GM21723 (cell line): ENCODE data around the gene ADAMTS17.
"Not testable (repeated sequence)": the region's sequence is repeated elsewhere in the genome, so short reads cannot be mapped to it uniquely, and the experiment has no call there.

Experiments
- ATAC-seq: cut with Tn5 transposase; IDR thresholded peaks from one replicate; pipeline ENCODE4 v1.9.1; 2021; ENCODE audit warnings: mild to moderate bottlenecking, moderate library complexity; ENCODE audit not compliant: unreplicated experiment

ADAMTS17 gene

GRCh38 chr15:100096248-100096600, 245.6 kb downstream of the ADAMTS17 start:
- ATAC-seq, result no peak

DNA sequence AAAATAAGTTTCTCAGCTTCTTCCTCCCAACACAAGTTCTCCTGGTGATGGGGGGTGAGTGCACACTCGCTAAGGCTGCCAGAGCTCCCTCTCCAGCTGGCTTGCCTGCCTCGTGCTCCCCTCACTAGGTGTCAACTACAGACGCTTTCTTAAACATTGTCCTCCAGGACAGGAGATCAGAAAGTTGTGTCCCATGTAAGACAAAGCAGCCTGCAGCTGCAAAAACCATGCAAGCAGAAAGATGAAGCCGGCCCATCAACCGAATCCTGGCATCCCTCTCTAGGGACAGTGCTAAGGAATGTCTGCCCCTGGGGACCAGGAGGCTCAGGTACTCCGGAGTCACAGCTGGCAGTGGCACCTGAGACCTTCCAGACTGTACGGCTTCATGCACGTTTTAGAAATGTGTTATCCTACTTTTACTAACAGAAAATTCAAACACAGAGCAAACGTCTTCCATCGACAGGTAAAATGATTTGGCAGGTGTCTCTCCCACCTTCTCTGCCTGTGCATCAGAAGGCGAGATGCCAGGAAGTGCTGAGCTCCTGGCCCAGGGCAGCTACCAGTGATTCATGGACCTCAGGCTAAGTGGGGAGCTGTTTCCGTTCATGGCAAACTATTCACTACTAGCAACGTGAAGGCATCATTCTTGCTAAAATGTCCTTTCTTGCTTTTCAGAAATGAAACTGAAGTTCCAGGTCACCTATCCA, 246.1 kb downstream of the ADAMTS17 start:
- no peak for ATAC-seq

DNA sequence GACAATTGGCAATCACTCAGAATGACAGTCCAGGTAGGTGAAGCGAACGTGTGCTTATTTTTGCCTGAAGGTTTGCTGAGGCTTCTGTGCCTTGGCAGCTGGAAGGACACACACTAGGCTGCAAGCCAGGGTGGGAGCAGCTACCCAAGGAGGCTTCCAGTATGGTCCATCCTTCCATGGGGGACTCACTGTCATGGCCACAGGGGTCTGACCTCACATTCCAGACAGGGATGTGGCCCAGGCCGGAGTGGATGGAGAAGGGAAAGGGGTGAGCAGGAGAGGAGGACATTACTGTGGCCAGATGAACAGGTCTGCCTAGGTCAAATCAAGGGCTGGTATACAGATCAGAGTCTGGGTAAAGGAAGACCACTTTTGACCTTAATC, 247.7 kb downstream of the ADAMTS17 start:
- ATAC-seq, result no peak

GRCh38 chr15:100093211-100094126, 248.3 kb downstream of the ADAMTS17 start:
- no peak for ATAC-seq

GRCh38 chr15:100092034-100092433, 249.7 kb downstream of the ADAMTS17 start:
- ATAC-seq, result no peak

GRCh38 chr15:100090411-100090810, 251.4 kb downstream of the ADAMTS17 start:
- no peak for ATAC-seq

DNA sequence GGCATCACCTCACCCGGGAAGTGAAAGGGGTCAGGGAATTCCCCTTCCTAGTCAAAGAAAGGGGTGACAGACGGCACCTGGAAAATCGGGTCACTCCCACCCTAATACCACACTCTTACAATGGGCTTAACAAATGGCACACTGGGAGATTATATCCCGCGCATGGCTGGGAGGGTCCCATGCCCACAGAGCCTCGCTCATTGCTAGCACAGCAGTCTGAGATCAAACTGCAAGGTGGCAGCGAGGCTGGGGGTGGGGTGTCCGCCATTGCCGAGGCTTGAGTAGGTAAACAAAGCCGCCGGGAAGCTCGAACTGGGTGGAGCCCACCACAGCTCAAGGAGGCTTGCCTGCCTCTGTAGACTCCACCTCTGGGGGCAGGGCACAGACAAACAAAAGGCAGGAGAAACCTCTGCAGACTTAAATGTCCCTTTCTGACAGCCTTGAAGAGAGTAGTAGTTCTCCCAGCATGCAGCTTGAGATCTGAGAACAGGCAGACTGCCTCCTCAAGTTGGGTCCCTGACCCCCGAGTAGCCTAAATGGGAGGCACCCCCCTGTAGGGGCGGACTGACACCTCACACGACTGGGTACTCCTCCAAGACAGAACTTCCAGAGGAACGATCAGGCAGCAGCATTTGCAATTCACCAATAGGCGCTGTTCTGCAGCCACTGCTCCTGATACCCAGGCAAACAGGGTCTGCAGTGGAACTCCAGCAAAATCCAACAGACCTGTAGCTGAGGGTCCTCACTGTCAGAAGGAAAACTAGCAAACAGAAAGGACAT, 257.5 kb downstream of the ADAMTS17 start:
- ATAC-seq, result not testable (repeated sequence)

GRCh38 chr15:100083572-100083971, 258.2 kb downstream of the ADAMTS17 start:
- ATAC-seq, result no peak

DNA sequence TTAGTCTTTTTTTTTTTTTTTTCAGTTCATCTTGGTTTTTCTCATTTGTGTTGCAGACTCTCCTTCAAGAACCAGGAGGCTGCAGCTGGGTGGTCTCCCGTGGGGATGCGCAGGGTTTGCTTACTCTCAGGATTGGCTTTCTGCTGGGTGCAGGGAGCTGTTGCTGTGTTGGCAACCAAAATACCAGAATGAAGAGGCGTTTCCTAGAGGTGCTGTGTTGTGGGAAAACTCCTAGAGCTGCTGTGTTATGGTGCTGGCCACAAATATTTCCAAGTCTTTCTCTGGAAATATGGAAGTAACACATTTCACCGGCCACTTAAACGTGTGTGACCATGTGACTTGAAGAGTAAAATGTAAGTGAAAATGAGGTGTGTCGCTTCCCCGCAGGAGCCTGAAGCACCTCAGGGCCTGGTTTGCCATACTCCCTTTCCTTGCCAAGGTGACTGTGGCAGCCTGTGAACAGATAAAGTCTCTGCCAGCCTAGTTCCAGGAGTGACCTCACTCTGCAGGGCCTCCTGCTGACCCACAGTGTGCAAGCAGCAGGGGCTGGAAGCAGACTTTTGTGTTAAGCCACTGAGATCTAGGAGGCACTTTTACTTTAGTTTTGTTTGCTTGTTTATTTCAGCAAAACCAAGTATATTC, 258.9 kb downstream of the ADAMTS17 start:
- no peak for ATAC-seq

DNA sequence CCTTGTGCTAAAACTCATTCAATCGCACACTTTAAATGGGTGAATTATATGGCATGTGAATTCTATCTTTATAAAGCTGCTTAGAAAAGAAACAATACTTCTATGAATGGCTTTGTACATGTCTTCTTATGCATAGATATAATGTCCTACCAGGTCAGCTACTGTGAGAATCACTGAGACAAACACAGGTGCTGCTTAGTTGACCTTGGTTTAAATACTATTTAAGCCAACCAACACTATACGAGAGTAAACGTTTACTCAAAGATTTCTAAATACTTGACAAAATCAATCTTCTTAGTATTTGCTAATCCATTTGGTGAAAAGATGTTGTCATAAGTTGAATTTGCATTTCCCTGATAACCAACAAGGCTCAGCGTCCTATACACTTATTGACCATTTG, 260.3 kb downstream of the ADAMTS17 start:
- ATAC-seq, result no peak

DNA sequence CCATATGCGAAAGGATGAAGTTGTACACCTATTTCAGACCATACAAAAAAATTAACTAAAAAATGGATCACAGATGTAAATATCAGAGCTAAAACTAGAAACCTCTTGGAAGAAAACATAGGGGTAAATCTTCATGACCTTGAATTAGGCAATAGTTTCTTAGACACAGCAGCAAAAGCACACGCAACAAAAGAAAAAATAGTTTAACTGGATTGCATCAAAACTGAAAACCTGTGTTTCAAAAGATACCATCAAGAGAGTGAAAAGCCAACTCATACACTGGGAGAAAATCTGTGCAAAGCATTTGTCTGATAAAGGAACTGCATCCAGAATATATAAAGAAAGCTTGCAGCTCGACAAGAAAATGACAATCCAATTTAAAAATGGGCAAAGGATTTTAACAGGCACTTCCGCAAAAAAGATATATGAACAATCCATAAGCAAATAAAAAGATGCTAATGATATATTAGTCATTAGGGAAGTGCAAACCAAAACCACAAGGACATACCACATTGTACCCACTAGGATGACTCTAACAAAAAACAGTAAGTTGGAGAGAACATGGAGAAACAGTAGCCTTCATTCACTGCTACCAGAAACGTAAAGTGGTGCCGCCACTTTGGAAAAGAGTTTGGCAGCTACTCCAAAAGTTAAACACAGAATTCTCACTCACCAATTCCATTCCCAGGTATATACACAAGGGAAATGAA, 263.1 kb downstream of the ADAMTS17 start:
- ATAC-seq, result no peak

GRCh38 chr15:100075229-100075628, 266.5 kb downstream of the ADAMTS17 start:
- ATAC-seq, result no peak

DNA sequence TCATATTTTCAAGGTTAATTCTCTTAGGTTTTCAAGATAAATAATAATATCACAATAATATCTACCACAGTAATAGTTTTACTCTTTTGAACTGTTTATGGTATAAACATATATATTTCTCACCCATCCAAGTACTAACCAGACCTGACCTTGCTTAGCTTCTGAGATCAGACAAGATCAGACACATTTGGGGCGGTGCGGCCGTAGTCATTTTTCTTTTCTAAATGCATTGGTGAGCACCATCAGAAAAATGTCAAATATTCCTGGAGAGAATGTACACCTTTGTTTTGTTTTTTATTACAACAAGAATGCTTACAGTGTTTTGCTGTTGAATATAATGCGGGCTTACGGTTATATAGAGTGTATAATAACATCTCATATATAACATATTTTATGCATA, 267.8 kb downstream of the ADAMTS17 start:
- no peak for ATAC-seq

DNA sequence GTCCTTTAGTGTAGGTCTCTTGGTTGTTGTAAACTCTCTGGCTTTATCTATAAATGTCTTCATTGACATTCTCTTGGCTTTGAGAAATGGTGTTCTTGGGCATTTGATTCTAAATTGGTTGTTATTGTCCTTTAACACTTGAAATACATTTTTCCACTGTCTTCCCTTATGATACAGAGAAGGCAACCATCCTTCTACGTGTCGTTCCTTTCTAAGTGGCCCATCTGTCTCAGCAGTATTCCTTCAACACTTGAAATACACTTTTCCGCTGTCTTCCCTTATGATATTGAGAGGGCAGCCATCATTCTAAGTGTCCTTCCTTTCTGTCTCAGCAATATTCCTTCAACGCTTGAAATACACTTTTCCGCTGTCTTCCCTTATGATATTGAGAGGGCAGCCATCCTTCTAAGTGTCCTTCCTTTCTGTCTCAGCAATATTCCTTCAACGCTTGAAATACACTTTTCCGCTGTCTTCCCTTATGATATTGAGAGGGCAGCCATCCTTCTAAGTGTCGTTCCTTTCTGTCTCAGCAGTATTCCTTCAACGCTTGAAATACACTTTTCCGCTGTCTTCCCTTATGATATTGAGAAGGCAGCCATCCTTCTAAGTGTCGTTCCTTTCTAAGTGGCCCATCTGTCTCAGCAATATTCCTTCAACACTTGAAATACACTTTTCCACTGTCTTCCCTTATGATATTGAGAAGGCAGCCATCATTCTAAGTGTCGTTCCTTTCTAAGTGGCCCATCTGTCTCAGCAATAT, 275.1 kb downstream of the ADAMTS17 start:
- not testable (repeated sequence) for ATAC-seq

- ATAC-seq, result no peak
Observed at GRCh38 chr15:100061944-100062343, 279.8 kb downstream of the ADAMTS17 start.

GRCh38 chr15:100060276-100060926, 281.4 kb downstream of the ADAMTS17 start:
- ATAC-seq, result no peak

GRCh38 chr15:100059521-100059920, 282.3 kb downstream of the ADAMTS17 start:
- ATAC-seq, result no peak

GRCh38 chr15:100059094-100059493, 282.7 kb downstream of the ADAMTS17 start:
- no peak for ATAC-seq

GRCh38 chr15:100058458-100058857, 283.3 kb downstream of the ADAMTS17 start:
- ATAC-seq, result no peak
